ENCODE data around the gene HOXB6.

Gene HOXB6

GRCh38 chr17:48604770-48605329, at the start of gene HOXB6:
Gene HOXB6, minus strand, starts transcription at chr17:48604986. Its CDS starts 6,836 bp downstream, at chr17:48598150.
- TF ChIP-seq CTCF (IDR thresholded peaks at IDR 0.05; ENCODE audit: low read depth, low read length, missing control alignments), result no peak
- H3K4me3 ChIP-seq (ENCODE audit: low read depth, low read length), result no peak within 1 kb of the TSS
- DNase-seq (ENCODE audit: low read depth), result no peak

GRCh38 chr17:48649741-48650140, 45.0 kb upstream of the HOXB6 start:
- no peak for TF ChIP-seq CTCF (IDR thresholded peaks at IDR 0.05; ENCODE audit: low read depth, low read length, missing control alignments)
- DNase-seq (ENCODE audit: low read depth), result no peak
- H3K4me3 ChIP-seq (ENCODE audit: low read depth, low read length), result no peak overlapping the region

- no peak for TF ChIP-seq CTCF (IDR thresholded peaks at IDR 0.05; ENCODE audit: low read depth, low read length, missing control alignments)
- H3K4me3 ChIP-seq (ENCODE audit: low read depth, low read length), result peak overlapping the region; percentile 51; the same call in 1 of the 2 replicates
- no peak for DNase-seq (ENCODE audit: low read depth)
Observed at GRCh38 chr17:48647963-48648245, 43.1 kb upstream of the HOXB6 start.

- no peak for DNase-seq (ENCODE audit: low read depth)
- TF ChIP-seq CTCF (IDR thresholded peaks at IDR 0.05; ENCODE audit: low read depth, low read length, missing control alignments), result no peak
- H3K4me3 ChIP-seq (ENCODE audit: low read depth, low read length), result peak overlapping the region; percentile 51
Observed at GRCh38 chr17:48647103-48647962, 42.5 kb upstream of the HOXB6 start.

GRCh38 chr17:48646183-48647102, 41.7 kb upstream of the HOXB6 start:
- no peak for DNase-seq (ENCODE audit: low read depth)
- peak overlapping the region; percentile 25 for H3K4me3 ChIP-seq (ENCODE audit: low read depth, low read length)
- TF ChIP-seq CTCF (IDR thresholded peaks at IDR 0.05; ENCODE audit: low read depth, low read length, missing control alignments), result no peak

GRCh38 chr17:48645639-48646182, 40.9 kb upstream of the HOXB6 start:
- DNase-seq (ENCODE audit: low read depth), result no peak
- TF ChIP-seq CTCF (IDR thresholded peaks at IDR 0.05; ENCODE audit: low read depth, low read length, missing control alignments), result no peak
- H3K4me3 ChIP-seq (ENCODE audit: low read depth, low read length), result no peak overlapping the region
